ENCODE measurements around the gene AGBL2.
"Not testable (repeated sequence)": the region's sequence is repeated elsewhere in the genome, so short reads cannot be mapped to it uniquely, and the experiment has no call there.

Gene AGBL2

DNA sequence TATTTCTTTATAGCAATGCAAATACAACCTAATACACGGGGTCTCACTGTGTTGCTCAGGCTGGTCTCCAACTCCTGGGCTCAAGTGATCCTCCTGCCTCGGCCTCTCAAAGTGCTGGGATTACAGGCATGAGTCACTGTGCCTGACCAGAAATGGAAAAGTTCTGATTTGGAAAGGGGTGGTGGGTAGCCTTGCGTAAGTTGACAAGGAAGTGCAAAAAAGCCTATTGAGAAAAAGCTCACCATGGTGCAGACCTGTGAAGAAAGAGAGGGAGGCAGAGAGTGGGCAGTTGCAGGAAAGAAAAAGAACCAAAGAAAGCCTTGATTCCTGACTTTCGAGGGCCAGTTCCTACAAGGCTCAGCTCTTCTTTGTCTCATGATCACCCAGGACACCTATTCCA, 27.1 kb downstream of the AGBL2 start:
- H3K4me1 ChIP-seq (ENCODE audit: control insufficient read depth, insufficient read depth, low read length), result no peaks in the 10 kb centered on the region
- DNase-seq (ENCODE audit: low read depth), result no peak
- no peaks in the 10 kb centered on the region for H3K36me3 ChIP-seq (ENCODE audit: control insufficient read depth, insufficient read depth, low read length, severe bottlenecking)
- no peak overlapping the region for H3K9ac ChIP-seq (ENCODE audit: low read length)
- H3K9me3 ChIP-seq (ENCODE audit: control insufficient read depth, low read length), result no peaks in the 10 kb centered on the region
- H3K27me3 ChIP-seq (replicated peaks; ENCODE audit: control insufficient read depth, insufficient read depth, low read length), result no peaks in the 10 kb centered on the region
- H3K4me3 ChIP-seq (ENCODE audit: low read length), result no peak overlapping the region

DNA sequence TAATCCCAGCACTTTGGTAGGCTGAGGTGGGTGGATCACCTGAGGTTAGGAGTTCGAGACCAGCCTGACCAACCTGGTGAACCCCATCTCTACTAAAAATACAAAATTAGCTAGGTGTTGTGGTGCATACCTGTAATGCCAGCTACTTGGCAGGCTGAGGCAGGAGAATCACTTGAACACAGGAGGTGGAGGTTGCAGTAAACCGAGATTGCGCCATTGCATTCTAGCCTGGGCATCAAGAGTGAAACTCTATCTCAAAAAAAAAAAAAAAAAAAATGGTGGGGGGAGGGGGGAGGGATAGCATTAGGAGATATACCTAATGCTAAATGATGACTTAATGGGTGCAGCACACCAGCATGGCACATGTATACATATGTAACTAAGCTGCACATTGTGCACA, 28.5 kb downstream of the AGBL2 start:
- H3K36me3 ChIP-seq (ENCODE audit: control insufficient read depth, insufficient read depth, low read length, severe bottlenecking); H3K9me3 ChIP-seq (ENCODE audit: control insufficient read depth, low read length); H3K4me1 ChIP-seq (ENCODE audit: control insufficient read depth, insufficient read depth, low read length); DNase-seq (ENCODE audit: low read depth); H3K27me3 ChIP-seq (replicated peaks; ENCODE audit: control insufficient read depth, insufficient read depth, low read length); H3K4me3 ChIP-seq (ENCODE audit: low read length); H3K9ac ChIP-seq (ENCODE audit: low read length): not testable (repeated sequence)

DNA sequence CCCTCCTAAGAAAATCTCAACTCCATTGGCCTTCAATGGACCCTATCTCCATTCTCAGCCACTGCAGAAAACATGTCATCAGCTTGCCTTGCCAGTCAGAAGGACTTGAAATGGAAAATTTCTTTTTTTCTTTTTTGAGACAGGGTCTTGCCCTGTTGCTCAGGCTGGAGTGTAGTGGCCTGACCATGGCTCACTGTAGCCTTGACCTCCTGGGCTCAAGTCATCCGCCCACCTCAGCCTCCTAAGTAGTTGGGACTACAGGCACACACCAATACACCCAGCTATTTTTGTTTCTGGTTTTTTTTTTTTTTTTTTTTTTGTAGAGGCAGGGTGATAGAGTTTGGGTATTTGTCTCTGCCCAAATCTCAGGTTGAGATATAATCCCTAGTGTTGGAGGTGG, 29.0 kb downstream of the AGBL2 start:
- H3K4me1 ChIP-seq (ENCODE audit: control insufficient read depth, insufficient read depth, low read length), result no peaks in the 10 kb centered on the region
- no peaks in the 10 kb centered on the region for H3K36me3 ChIP-seq (ENCODE audit: control insufficient read depth, insufficient read depth, low read length, severe bottlenecking)
- no peaks in the 10 kb centered on the region for H3K9me3 ChIP-seq (ENCODE audit: control insufficient read depth, low read length)
- no peak overlapping the region for H3K9ac ChIP-seq (ENCODE audit: low read length)
- no peaks in the 10 kb centered on the region for H3K27me3 ChIP-seq (replicated peaks; ENCODE audit: control insufficient read depth, insufficient read depth, low read length)
- no peak overlapping the region for H3K4me3 ChIP-seq (ENCODE audit: low read length)
- no peak for DNase-seq (ENCODE audit: low read depth)

DNA sequence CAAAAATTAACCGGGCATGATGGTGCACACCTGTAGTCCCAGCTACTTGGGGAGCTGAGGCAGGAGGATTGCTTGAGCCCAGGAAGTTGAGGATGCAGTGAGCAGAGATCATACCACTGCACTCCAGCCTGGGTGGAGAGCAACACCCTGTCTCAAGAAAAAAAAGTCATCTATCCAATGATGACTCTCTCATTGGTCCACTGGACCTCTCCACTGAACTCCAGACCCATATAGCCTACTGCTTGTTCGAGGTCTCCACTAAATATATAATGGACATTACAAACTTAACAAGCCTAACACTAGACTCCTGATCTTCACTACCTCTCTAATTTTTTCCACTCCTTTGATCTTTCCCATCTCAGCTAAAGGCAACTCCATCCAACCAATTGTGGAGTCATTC, 39.3 kb downstream of the AGBL2 start:
- no peaks in the 10 kb centered on the region for H3K27me3 ChIP-seq (replicated peaks; ENCODE audit: control insufficient read depth, insufficient read depth, low read length)
- H3K4me1 ChIP-seq (ENCODE audit: control insufficient read depth, insufficient read depth, low read length), result no peaks in the 10 kb centered on the region
- DNase-seq (ENCODE audit: low read depth), result no peak
- H3K36me3 ChIP-seq (ENCODE audit: control insufficient read depth, insufficient read depth, low read length, severe bottlenecking), result no peaks in the 10 kb centered on the region
- H3K4me3 ChIP-seq (ENCODE audit: low read length), result no peak overlapping the region
- no peak overlapping the region for H3K9ac ChIP-seq (ENCODE audit: low read length)
- no peaks in the 10 kb centered on the region for H3K9me3 ChIP-seq (ENCODE audit: control insufficient read depth, low read length)

DNA sequence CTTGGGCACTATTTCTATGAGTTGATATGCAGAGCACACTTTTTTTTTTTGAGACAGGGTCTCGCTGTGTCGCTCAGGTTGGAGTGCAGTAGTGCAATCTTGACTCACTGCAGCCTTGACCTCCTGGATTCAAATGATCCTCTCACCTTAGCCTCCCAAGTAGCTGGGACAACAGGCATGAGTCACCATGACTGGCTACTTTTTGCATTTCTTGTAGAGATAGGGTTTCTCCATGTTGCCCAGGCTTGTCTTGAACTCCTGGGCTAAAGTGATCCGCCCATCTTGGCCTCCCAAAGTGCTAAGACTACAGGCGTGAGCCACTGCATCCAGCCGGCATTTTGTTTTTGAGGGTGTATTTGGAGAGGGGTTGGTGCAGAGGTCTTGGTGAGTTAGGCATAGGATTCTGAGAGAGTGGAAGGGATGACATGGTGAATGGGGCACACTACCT, 42.9 kb downstream of the AGBL2 start:
- Histone ChIP-seq H3K4me3 (ENCODE audit: low read length) (no peak overlapping the region), H3K4me1 (ENCODE audit: control insufficient read depth, insufficient read depth, low read length) (no peaks in the 10 kb centered on the region), H3K9ac (ENCODE audit: low read length) (no peak overlapping the region), H3K27me3 (replicated peaks; ENCODE audit: control insufficient read depth, insufficient read depth, low read length) (no peaks in the 10 kb centered on the region), H3K9me3 (ENCODE audit: control insufficient read depth, low read length) (no peaks in the 10 kb centered on the region), H3K36me3 (ENCODE audit: control insufficient read depth, insufficient read depth, low read length, severe bottlenecking) (no peaks in the 10 kb centered on the region)
- DNase-seq (ENCODE audit: low read depth), result no peak

DNA sequence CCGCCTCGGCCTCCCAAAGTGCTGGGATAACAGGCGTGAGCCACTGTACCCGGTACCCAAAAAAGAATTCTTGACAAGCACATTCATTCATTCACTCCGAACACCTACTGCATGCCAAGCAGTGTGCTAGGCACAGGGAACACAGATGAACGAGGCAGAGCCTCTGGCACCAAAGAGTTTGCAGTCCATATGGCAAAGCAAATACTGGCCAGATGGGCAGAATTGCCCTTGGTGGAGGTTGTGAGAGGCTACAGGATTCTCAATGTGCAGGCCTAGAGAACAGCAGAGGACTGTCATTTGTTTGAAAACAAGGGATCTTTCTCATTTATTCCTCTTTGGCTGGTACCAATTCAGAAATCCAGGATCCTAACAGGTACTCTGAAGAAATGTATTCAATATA, 45.3 kb downstream of the AGBL2 start:
- no peak for DNase-seq (ENCODE audit: low read depth)
- Histone ChIP-seq H3K27me3 (replicated peaks; ENCODE audit: control insufficient read depth, insufficient read depth, low read length) (no peaks in the 10 kb centered on the region), H3K36me3 (ENCODE audit: control insufficient read depth, insufficient read depth, low read length, severe bottlenecking) (no peaks in the 10 kb centered on the region), H3K9me3 (ENCODE audit: control insufficient read depth, low read length) (no peaks in the 10 kb centered on the region), H3K4me1 (ENCODE audit: control insufficient read depth, insufficient read depth, low read length) (no peaks in the 10 kb centered on the region), H3K9ac (ENCODE audit: low read length) (no peak overlapping the region), H3K4me3 (ENCODE audit: low read length) (no peak overlapping the region)

DNA sequence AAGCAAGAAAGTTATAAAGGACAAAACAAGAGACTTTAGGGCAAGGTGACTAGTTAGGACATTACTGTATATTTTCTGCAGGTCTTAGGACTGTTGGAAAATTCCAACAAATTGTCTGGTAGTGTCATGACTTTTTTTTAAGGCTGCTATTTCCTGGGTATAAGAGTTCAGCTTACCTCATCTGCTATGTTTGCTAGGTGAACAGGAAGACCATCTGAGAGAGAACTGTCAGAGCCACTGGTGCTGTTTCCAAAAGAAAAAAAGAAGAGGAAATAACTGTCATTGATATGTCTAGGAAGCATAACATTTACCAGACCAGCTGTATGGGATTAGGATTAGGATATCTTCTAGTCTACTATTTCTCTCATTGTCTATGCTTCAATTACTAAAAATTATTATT, 46.5 kb downstream of the AGBL2 start:
- H3K9ac ChIP-seq (ENCODE audit: low read length), result no peak overlapping the region
- no peak for DNase-seq (ENCODE audit: low read depth)
- H3K9me3 ChIP-seq (ENCODE audit: control insufficient read depth, low read length), result no peaks in the 10 kb centered on the region
- H3K36me3 ChIP-seq (ENCODE audit: control insufficient read depth, insufficient read depth, low read length, severe bottlenecking), result no peaks in the 10 kb centered on the region
- no peaks in the 10 kb centered on the region for H3K27me3 ChIP-seq (replicated peaks; ENCODE audit: control insufficient read depth, insufficient read depth, low read length)
- H3K4me3 ChIP-seq (ENCODE audit: low read length), result no peak overlapping the region
- H3K4me1 ChIP-seq (ENCODE audit: control insufficient read depth, insufficient read depth, low read length), result no peaks in the 10 kb centered on the region

DNA sequence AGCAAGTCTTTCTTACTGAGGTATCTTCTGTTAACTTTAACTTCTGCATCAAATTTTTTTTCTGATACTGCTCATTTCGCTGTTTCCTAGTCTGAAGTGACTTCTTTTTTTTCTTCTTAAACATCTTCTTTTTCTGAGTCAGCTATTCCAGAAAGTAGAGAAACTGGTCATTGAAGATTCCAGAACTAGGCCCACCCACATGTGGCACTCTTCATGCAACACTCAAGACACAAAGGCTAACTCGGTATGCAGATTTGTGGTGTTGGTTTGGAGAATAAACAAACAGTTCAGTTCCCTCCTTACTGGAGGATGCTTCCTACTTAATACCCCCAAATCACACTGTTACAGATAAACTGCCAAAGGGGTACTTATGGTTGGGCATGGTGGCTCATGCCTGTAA, 47.6 kb downstream of the AGBL2 start:
- Histone ChIP-seq H3K27me3 (replicated peaks; ENCODE audit: control insufficient read depth, insufficient read depth, low read length) (no peaks in the 10 kb centered on the region), H3K9ac (ENCODE audit: low read length) (no peak overlapping the region), H3K4me1 (ENCODE audit: control insufficient read depth, insufficient read depth, low read length) (no peaks in the 10 kb centered on the region), H3K9me3 (ENCODE audit: control insufficient read depth, low read length) (no peaks in the 10 kb centered on the region), H3K36me3 (ENCODE audit: control insufficient read depth, insufficient read depth, low read length, severe bottlenecking) (no peaks in the 10 kb centered on the region), H3K4me3 (ENCODE audit: low read length) (no peak overlapping the region)
- no peak for DNase-seq (ENCODE audit: low read depth)

DNA sequence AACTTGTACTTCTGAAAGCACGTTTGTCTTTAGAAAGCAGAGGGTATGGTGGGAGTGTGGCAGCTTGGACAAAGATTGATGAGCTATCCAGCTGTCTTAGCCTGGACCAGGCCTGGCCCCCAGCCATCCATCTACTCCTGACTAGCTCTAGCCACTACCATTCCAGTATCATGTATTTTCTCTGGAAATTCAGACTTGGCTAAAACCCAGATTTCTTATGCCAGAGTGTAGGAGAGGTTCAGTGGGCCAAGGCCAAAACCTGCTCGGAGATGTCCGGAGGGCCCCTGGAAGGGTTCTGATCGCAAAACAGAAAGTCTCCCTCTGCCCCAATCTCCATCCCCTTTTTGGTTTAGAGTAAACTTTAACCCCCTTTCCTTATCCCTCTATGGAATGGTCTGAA, 48.0 kb downstream of the AGBL2 start:
- Histone ChIP-seq H3K27me3 (replicated peaks; ENCODE audit: control insufficient read depth, insufficient read depth, low read length) (no peaks in the 10 kb centered on the region), H3K9me3 (ENCODE audit: control insufficient read depth, low read length) (no peaks in the 10 kb centered on the region), H3K9ac (ENCODE audit: low read length) (no peak overlapping the region), H3K4me3 (ENCODE audit: low read length) (no peak overlapping the region), H3K36me3 (ENCODE audit: control insufficient read depth, insufficient read depth, low read length, severe bottlenecking) (no peaks in the 10 kb centered on the region), H3K4me1 (ENCODE audit: control insufficient read depth, insufficient read depth, low read length) (no peaks in the 10 kb centered on the region)
- no peak for DNase-seq (ENCODE audit: low read depth)

DNA sequence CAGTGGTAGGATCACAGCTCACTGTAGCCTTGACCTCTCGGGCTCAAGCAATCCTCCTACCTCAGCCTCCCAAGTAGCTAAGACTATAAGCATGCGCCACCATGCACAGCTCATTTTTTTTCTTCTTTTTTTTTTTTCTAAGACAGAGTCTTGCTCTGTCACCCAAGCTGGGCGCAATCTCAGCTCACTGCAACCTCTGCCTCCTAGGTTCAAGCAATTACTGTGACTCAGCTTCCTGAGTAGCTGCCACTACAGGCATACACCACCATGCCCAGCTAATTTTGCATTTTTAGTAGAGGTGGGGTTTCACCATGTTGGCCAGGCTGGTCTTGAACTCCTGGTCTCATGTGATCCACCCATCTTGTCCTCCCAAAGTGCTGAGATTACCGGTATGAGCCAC, 50.2 kb downstream of the AGBL2 start:
- H3K4me3 ChIP-seq (ENCODE audit: low read length); H3K27me3 ChIP-seq (replicated peaks; ENCODE audit: control insufficient read depth, insufficient read depth, low read length); DNase-seq (ENCODE audit: low read depth); H3K9me3 ChIP-seq (ENCODE audit: control insufficient read depth, low read length); H3K36me3 ChIP-seq (ENCODE audit: control insufficient read depth, insufficient read depth, low read length, severe bottlenecking); H3K9ac ChIP-seq (ENCODE audit: low read length); H3K4me1 ChIP-seq (ENCODE audit: control insufficient read depth, insufficient read depth, low read length): not testable (repeated sequence)

DNA sequence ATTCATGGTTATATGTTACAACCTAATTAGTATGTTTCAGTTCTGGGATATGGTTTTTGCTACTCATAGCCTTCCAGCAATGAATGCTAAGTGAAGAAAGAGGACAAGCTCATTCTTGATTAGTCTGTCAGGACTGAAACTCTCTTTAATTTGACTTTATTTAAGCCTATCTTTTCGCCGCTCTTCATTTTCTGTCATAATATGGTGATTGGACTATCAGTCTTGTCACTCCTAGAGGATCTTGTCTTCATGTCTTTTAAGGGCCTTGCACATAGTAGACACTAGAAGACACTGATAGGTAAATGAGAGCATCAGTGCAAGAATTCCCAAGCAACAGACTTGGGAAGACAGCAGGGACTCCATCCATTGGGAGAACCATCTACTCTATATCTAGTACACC, 53.9 kb downstream of the AGBL2 start:
- no peak overlapping the region for H3K9ac ChIP-seq (ENCODE audit: low read length)
- H3K27me3 ChIP-seq (replicated peaks; ENCODE audit: control insufficient read depth, insufficient read depth, low read length), result no peaks in the 10 kb centered on the region
- no peak overlapping the region for H3K4me3 ChIP-seq (ENCODE audit: low read length)
- H3K36me3 ChIP-seq (ENCODE audit: control insufficient read depth, insufficient read depth, low read length, severe bottlenecking), result no peaks in the 10 kb centered on the region
- DNase-seq (ENCODE audit: low read depth), result no peak
- no peaks in the 10 kb centered on the region for H3K4me1 ChIP-seq (ENCODE audit: control insufficient read depth, insufficient read depth, low read length)
- no peaks in the 10 kb centered on the region for H3K9me3 ChIP-seq (ENCODE audit: control insufficient read depth, low read length)

DNA sequence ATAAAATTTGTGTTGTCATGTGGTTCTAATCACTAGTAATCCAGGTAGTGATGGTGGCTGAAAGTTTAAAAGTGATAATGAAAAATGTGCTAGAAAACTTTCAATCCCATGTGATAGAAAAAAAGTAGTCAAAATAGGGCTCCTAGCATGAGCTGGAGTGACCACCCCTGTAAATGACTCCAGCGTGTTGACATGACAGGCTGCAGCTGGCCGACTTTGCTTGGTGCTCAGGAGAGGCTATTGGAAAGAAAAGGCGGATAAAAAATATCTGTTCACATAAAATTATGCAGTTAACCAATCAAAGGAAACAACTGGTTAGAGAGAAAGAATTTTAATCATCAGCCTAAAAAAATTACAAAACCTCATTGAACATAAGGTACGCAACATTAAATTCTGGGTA, 55.9 kb downstream of the AGBL2 start:
- H3K9ac ChIP-seq (ENCODE audit: low read length), result no peak overlapping the region
- DNase-seq (ENCODE audit: low read depth), result no peak
- no peaks in the 10 kb centered on the region for H3K27me3 ChIP-seq (replicated peaks; ENCODE audit: control insufficient read depth, insufficient read depth, low read length)
- H3K4me1 ChIP-seq (ENCODE audit: control insufficient read depth, insufficient read depth, low read length), result no peaks in the 10 kb centered on the region
- H3K4me3 ChIP-seq (ENCODE audit: low read length), result no peak overlapping the region
- no peaks in the 10 kb centered on the region for H3K36me3 ChIP-seq (ENCODE audit: control insufficient read depth, insufficient read depth, low read length, severe bottlenecking)
- H3K9me3 ChIP-seq (ENCODE audit: control insufficient read depth, low read length), result no peaks in the 10 kb centered on the region

Data from adipocyte (in vitro differentiated cells).